Right lobe of liver (tissue), 6 donors: ENCODE data around the gene TCAP. TPM values are rescaled to one million over a fixed set of nuclear protein-coding genes. Genes with fewer than 3 reads are reported as not detected.

ENCODE experiments used
- ATAC-seq, 4 donors: fragments of 200-7000 bp; cut with Tn5 transposase; one replicate each; pipeline ENCODE4 v1.9.1; 2020; ENCODE audit warnings: mild to moderate bottlenecking in 4 of 4, moderate library complexity in 4 of 4
- DNase-seq, 3 donors: peaks; one replicate each; pipeline ENCODE4 v3.0.0-alpha.2; 2020
- H3K27ac ChIP-seq, 3 donors: fragments of 200-600 bp; one replicate each; pipeline ENCODE4 v1.8.0; 2022
- H3K27me3 ChIP-seq, 2 donors: fragments of 200-600 bp; one replicate each; pipeline ENCODE4 v1.8.0; 2022
- H3K36me3 ChIP-seq, 4 donors: fragments of 200-600 bp; sonication (generic) in 1 of 4; one replicate each; pipeline versions ENCODE4 v1.5.1 to v1.8.0; 2017 to 2022; ENCODE audit warnings: control low read depth in 1 of 4
- H3K4me1 ChIP-seq, 4 donors: fragments of 200-600 bp; sonication (generic) in 1 of 4; one replicate each; pipeline versions ENCODE4 v1.5.1 to v1.8.0; 2017 to 2022; ENCODE audit warnings: control low read depth in 1 of 4
- H3K4me3 ChIP-seq, 3 donors: fragments of 200-600 bp; one replicate each; pipeline ENCODE4 v1.8.0; 2022
- H3K9me3 ChIP-seq, 4 donors: fragments of 200-600 bp; sonication (generic) in 1 of 4; one replicate each; pipeline versions ENCODE4 v1.5.1 to v1.8.0; 2017 to 2022; ENCODE audit warnings: control low read depth in 1 of 4
- CTCF ChIP-seq, 4 donors: fragments of 200-600 bp in 3 of 4; fragments of 450-650 bp in 1 of 4; IDR thresholded peaks; one replicate each; pipeline versions ENCODE4 v1.5.1 to v1.8.0; 2016 to 2022; ENCODE audit warnings: antibody characterized with exemption in 4 of 4, mild to moderate bottlenecking in 2 of 4
- POLR2A ChIP-seq: fragments of 450-650 bp; IDR thresholded peaks from one replicate; pipeline ENCODE4 v1.6.1; 2017; ENCODE audit warnings: antibody characterized with exemption, mild to moderate bottlenecking
- WGBS: methylation state at CpG from one replicate; pipeline ENCODE4 v1.1.6; 2018; ENCODE audit warnings: low coverage, low lambda C conversion rate; ENCODE audit not compliant: insufficient coverage; ENCODE audit errors: missing lambda C conversion rate; 5-methylcytosine and 5-hydroxymethylcytosine counted together
- intact Hi-C, 2 donors: fragments of 100-400 bp; cut with DNase I; formaldehyde crosslinking; loops; one replicate each; pipeline versions ENCODE4 v1.11.2 to v1.14.1; 2022
- total RNA-seq, 6 experiments: library from RNA; depleted of rRNA in 2 of 6; stranded (reverse); fragments of >200 nt in 2 of 6; fragmentation: NEBNext Ultra II Directional in 3 of 6; extraction: Animal tissue kit (Norgen Biotek cat#: 25700) in 3 of 6; gene quantifications; one replicate each; pipeline versions ENCODE4 v1.1.0 to v1.2.4, GENCODE V29; 2016 to 2023
- donor health status: DM: no; HTN: yes; CAD: no.
- donor health status: DM: no; HTN: no; CAD: no.
- donor health status: DM: no; HTN: no; CAD: no.
- donor health status: DM: no; HTN: yes; CAD: no.
- donor health status: DM: no; HTN: yes; CAD: no.

Gene TCAP
- total RNA-seq, 6 experiments from 2014 or later = 0.49 to 4.3 (median 1.1) TPM

DNA sequence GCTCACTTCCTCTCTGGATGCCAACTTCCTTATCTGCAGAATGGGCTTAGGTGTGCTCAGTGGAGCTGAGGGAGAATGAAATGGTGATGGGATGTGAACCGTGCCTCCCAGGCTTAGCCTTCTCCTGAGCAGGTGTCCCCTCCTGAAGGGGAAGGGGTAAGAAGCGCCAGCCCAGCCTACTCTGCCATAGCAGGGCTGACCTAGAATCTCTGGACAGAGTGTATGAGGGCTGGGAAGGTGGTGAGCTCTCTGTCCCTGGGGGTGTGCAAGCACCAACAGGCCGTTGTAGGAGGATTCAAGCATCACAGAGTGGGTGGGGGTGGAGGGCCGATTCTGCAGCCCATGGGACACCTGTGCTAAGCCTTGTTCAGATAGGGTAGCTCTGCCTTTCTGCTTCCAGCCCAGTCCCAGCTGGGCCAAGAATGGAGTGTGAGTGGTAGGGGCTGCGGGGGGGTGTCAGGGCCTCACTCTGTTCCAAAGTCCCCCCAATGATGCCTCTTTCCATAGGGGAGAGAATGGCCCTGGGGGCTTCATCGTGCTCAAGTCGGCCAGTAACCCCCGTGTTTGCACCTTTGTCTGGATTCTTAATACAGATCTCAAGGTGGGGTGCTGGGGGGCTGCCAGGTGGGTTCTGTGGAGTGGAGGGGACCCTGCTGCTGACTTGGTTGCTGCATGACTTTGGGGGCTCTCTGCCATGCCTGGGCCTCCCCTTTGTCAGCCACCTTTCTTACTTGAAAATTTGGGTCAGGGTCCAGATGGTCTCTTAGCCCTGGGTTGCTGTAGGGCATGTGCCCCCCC, 3.2 kb upstream of the TCAP start:
- Histone ChIP-seq H3K27ac (no peak overlapping the region), H3K36me3 (no peaks in the 10 kb centered on the region), H3K9me3 (no peaks in the 10 kb centered on the region), H3K4me1 (peaks cover 0 to 39% (median 14%) of the 10 kb centered on the region in 4 donors), H3K4me3 (no peak overlapping the region), H3K27me3 (no peaks in the 10 kb centered on the region)
- 100% methylated on average over 1 of the region's 8 CpGs for WGBS
- ATAC-seq (no peak), DNase-seq (no peak)
- intact Hi-C loops = no loop called here
- no peak for TF ChIP-seq CTCF (IDR thresholded peaks at IDR 0.05)

DNA sequence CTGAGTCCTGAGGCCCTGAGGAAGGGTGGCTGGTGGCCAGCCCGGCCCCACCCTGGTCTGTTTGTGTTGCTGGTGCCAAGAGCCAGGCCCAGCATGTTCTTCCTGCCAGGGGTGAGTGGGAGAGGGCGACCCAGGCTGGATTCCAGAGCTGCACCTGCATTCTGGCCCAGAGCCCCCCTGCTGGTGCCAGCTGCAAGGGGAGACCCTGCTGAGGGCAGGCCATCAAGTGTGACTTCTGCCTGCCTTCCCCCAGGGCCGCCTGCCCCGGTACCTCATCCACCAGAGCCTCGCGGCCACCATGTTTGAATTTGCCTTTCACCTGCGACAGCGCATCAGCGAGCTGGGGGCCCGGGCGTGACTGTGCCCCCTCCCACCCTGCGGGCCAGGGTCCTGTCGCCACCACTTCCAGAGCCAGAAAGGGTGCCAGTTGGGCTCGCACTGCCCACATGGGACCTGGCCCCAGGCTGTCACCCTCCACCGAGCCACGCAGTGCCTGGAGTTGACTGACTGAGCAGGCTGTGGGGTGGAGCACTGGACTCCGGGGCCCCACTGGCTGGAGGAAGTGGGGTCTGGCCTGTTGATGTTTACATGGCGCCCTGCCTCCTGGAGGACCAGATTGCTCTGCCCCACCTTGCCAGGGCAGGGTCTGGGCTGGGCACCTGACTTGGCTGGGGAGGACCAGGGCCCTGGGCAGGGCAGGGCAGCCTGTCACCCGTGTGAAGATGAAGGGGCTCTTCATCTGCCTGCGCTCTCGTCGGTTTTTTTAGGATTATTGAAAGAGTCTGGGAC, 2.4 kb upstream of the TCAP start:
- no peak for ATAC-seq

GRCh38 chr17:39663340-39663687, 1.8 kb upstream of the TCAP start:
- no peaks in the 10 kb centered on the region for H3K36me3 ChIP-seq
- TF ChIP-seq CTCF (IDR thresholded peaks at IDR 0.05) (no peak), POLR2A (no peak)
- 20% methylated on average over 3 of the region's 4 CpGs for WGBS
- peaks cover 0 to 45% (median 21%) of the 10 kb centered on the region in 4 donors for H3K4me1 ChIP-seq
- no peak overlapping the region for H3K27ac ChIP-seq
- intact Hi-C loops = no loop called here
- no peak for ATAC-seq
- H3K4me3 ChIP-seq = no peak overlapping the region
- DNase-seq = no peak
- H3K9me3 ChIP-seq = no peaks in the 10 kb centered on the region
- H3K27me3 ChIP-seq = no peaks in the 10 kb centered on the region

More for the DNA sequence above, 2.4 kb upstream of the TCAP start:
- no peak for TF ChIP-seq CTCF (IDR thresholded peaks at IDR 0.05)
- no peak for TF ChIP-seq POLR2A
- H3K4me3 ChIP-seq = no peak overlapping the region
- H3K9me3 ChIP-seq = no peaks in the 10 kb centered on the region
- H3K27ac ChIP-seq = no peak overlapping the region
- WGBS = 74% methylated on average over 3 of the region's 22 CpGs
- no peaks in the 10 kb centered on the region for H3K27me3 ChIP-seq
- H3K4me1 ChIP-seq = peaks cover 0 to 45% (median 18%) of the 10 kb centered on the region in 4 donors
- intact Hi-C loops = no loop called here
- H3K36me3 ChIP-seq = no peaks in the 10 kb centered on the region
- no peak for DNase-seq

GRCh38 chr17:39663688-39664580, 1.2 kb upstream of the TCAP start:
- H3K27me3 ChIP-seq = peaks cover 0 to 2% of the 10 kb centered on the region in 2 donors
- DNase-seq (peak in 1 of 3 donors; percentile 71), ATAC-seq (peak in 2 of 4 donors; percentile 15 to 39)
- no peaks in the 10 kb centered on the region for H3K9me3 ChIP-seq
- H3K27ac ChIP-seq = no peak overlapping the region
- peaks cover 0 to 45% (median 22%) of the 10 kb centered on the region in 4 donors for H3K4me1 ChIP-seq
- H3K4me3 ChIP-seq = no peak overlapping the region
- TF ChIP-seq CTCF (IDR thresholded peaks at IDR 0.05) (no peak), POLR2A (no peak)
- 40% methylated on average over 9 of the region's 17 CpGs for WGBS
- H3K36me3 ChIP-seq = no peaks in the 10 kb centered on the region
- intact Hi-C loops = no loop called here
